H9 (cell line): ENCODE measurements around the gene CAB39. TPM values are rescaled to one million over a fixed set of nuclear protein-coding genes. Genes with fewer than 3 reads are reported as not detected.

Experiments
- DNase-seq: peaks from one replicate; pipeline ENCODE4 v3.0.0-alpha.2; 2017
- H2AFZ ChIP-seq: one replicate; pipeline ENCODE4 v1.6.1; 2013; ENCODE audit warnings: mild to moderate bottlenecking, low read length, control low read depth, moderate library complexity
- H2AK5ac ChIP-seq: 2 replicates; pipeline ENCODE4 v1.6.1; 2013; ENCODE audit warnings: low read length, control low read depth, mixed read lengths; ENCODE audit not compliant: insufficient read length
- H2BK120ac ChIP-seq: one replicate; pipeline ENCODE4 v1.6.1; 2013; ENCODE audit warnings: low read depth, mild to moderate bottlenecking, low read length, control low read depth, inconsistent platforms; ENCODE audit not compliant: poor library complexity, severe bottlenecking
- H2BK12ac ChIP-seq: 2 replicates; pipeline ENCODE4 v1.6.1; 2013; ENCODE audit warnings: low read length, control low read depth, mixed read lengths, low read depth; ENCODE audit not compliant: insufficient read length
- H2BK15ac ChIP-seq: 2 replicates; pipeline ENCODE4 v1.6.1; 2013; ENCODE audit warnings: low read depth, low read length, control low read depth
- H2BK20ac ChIP-seq: one replicate; pipeline ENCODE4 v1.6.1; 2013; ENCODE audit warnings: low read depth, mild to moderate bottlenecking, low read length, control low read depth, inconsistent platforms; ENCODE audit not compliant: poor library complexity, severe bottlenecking
- H2BK5ac ChIP-seq: 2 replicates; pipeline ENCODE4 v1.6.1; 2013; ENCODE audit warnings: low read length, control low read depth, mixed read lengths; ENCODE audit not compliant: insufficient read length
- H3K14ac ChIP-seq: 2 replicates; pipeline ENCODE4 v1.6.1; 2013; ENCODE audit warnings: low read length, control low read depth; ENCODE audit not compliant: insufficient read depth
- H3K18ac ChIP-seq: 2 replicates; pipeline ENCODE4 v1.6.1; 2013; ENCODE audit warnings: low read depth, mild to moderate bottlenecking, mixed read lengths, low read length, control low read depth; ENCODE audit not compliant: insufficient read length
- H3K23ac ChIP-seq: 2 replicates; pipeline ENCODE4 v1.6.1; 2013; ENCODE audit warnings: low read length, control low read depth, mixed read lengths, low read depth; ENCODE audit not compliant: insufficient read length
- H3K23me2 ChIP-seq: 2 replicates; pipeline ENCODE4 v1.6.1; 2013; ENCODE audit warnings: low read depth, mild to moderate bottlenecking, mixed read lengths, low read length, control low read depth; ENCODE audit not compliant: insufficient read length, poor library complexity, severe bottlenecking
- H3K27ac ChIP-seq: 2 replicates; pipeline ENCODE4 v1.5.1; 2013; ENCODE audit warnings: low read length, control low read depth, mixed read lengths, low read depth; ENCODE audit not compliant: insufficient read length
- H3K27me3 ChIP-seq: 2 replicates; pipeline ENCODE4 v1.6.1; 2013; ENCODE audit warnings: low read length, control low read depth, inconsistent platforms; ENCODE audit not compliant: insufficient read depth
- H3K4ac ChIP-seq: 2 replicates; pipeline ENCODE4 v1.6.1; 2013; ENCODE audit warnings: low read depth, mild to moderate bottlenecking, control low read depth, inconsistent platforms, low read length, moderate library complexity
- H3K4me1 ChIP-seq: 2 replicates; pipeline ENCODE4 v1.6.1; 2013; ENCODE audit warnings: low read length, control low read depth, inconsistent platforms; ENCODE audit not compliant: insufficient read depth
- H3K4me2 ChIP-seq: 2 replicates; pipeline ENCODE4 v1.6.1; 2013; ENCODE audit warnings: low read length, control low read depth, mixed read lengths; ENCODE audit not compliant: insufficient read length, insufficient read depth
- H3K56ac ChIP-seq: 2 replicates; pipeline ENCODE4 v1.6.1; 2013; ENCODE audit warnings: low read depth, mild to moderate bottlenecking, mixed read lengths, low read length, control low read depth; ENCODE audit not compliant: insufficient read length
- H3K79me1 ChIP-seq: 2 replicates; pipeline ENCODE4 v1.6.1; 2013; ENCODE audit warnings: low read depth, mild to moderate bottlenecking, moderate library complexity, low read length, control low read depth, inconsistent platforms; ENCODE audit not compliant: insufficient read depth, poor library complexity, severe bottlenecking
- H3K79me2 ChIP-seq: 2 replicates; pipeline ENCODE4 v1.6.1; 2013; ENCODE audit warnings: low read length, control low read depth, inconsistent platforms; ENCODE audit not compliant: insufficient read depth
- H3K9ac ChIP-seq: 2 replicates; pipeline ENCODE4 v1.6.1; 2013; ENCODE audit warnings: low read length, control low read depth, mixed read lengths; ENCODE audit not compliant: insufficient read length; ENCODE audit errors: extremely low read depth
- H3K9me3 ChIP-seq: one replicate; pipeline ENCODE4 v1.6.1; 2013; ENCODE audit warnings: low read depth, low read length, inconsistent platforms; ENCODE audit not compliant: control insufficient read depth
- H3T11ph ChIP-seq: one replicate; pipeline ENCODE4 v1.6.1; 2013; ENCODE audit warnings: mild to moderate bottlenecking, low read length, control low read depth, inconsistent platforms
- H4K20me1 ChIP-seq: one replicate; pipeline ENCODE4 v1.6.1; 2013; ENCODE audit not compliant: control insufficient read depth, insufficient read length, insufficient read depth
- H4K5ac ChIP-seq: 2 replicates; pipeline ENCODE4 v1.6.1; 2013; ENCODE audit warnings: low read depth, mild to moderate bottlenecking, mixed read lengths, low read length, control low read depth; ENCODE audit not compliant: insufficient read length
- H4K8ac ChIP-seq: replicated peaks from 2 replicates; pipeline ENCODE4 v1.6.1; 2013; ENCODE audit warnings: low read length, control low read depth, mixed read lengths, low read depth; ENCODE audit not compliant: insufficient read length
- H4K91ac ChIP-seq: 2 replicates; pipeline ENCODE4 v1.6.1; 2013; ENCODE audit warnings: low read depth, mild to moderate bottlenecking, moderate library complexity, mixed read lengths, low read length, control low read depth; ENCODE audit not compliant: insufficient read length
- H3K27ac Mint-ChIP-seq, 3 experiments: 2 replicates in 2 of 3; 3 replicates in 1 of 3; pipeline ENCODE4 v1.8.0; 2020 to 2021; ENCODE audit warnings: mixed read lengths in 3 of 3, mild to moderate bottlenecking in 1 of 3, moderate library complexity in 1 of 3
- H3K27me3 Mint-ChIP-seq: 2 replicates; pipeline ENCODE4 v1.8.0; 2021; ENCODE audit warnings: low read depth, mild to moderate bottlenecking, moderate library complexity, mixed read lengths
- H3K36me3 Mint-ChIP-seq, 3 experiments: 2 replicates in 2 of 3; 3 replicates in 1 of 3; pipeline ENCODE4 v1.8.0; 2020 to 2021; ENCODE audit warnings: low read depth in 3 of 3, mixed read lengths in 3 of 3; ENCODE audit not compliant: insufficient read depth in 1 of 3
- H3K4me1 Mint-ChIP-seq, 2 experiments: 2 replicates each; pipeline ENCODE4 v1.8.0; 2020; ENCODE audit warnings: mixed read lengths in 2 of 2
- H3K4me3 Mint-ChIP-seq, 2 experiments: 2 replicates in 1 of 2; 3 replicates in 1 of 2; pipeline ENCODE4 v1.8.0; 2020 to 2021; ENCODE audit warnings: mild to moderate bottlenecking in 2 of 2, mixed read lengths in 2 of 2, moderate library complexity in 1 of 2
- H3K9me3 Mint-ChIP-seq, 2 experiments: 2 replicates in 1 of 2; 3 replicates in 1 of 2; pipeline ENCODE4 v1.8.0; 2020; ENCODE audit warnings: mild to moderate bottlenecking in 2 of 2, mixed read lengths in 2 of 2, moderate library complexity in 1 of 2
- WGBS: extraction: QIAGEN DNeasy Blood & Tissue Kit; methylation state at CpG from one replicate; pipeline ENCODE4 v1.1.7; 2013; ENCODE audit warnings: missing lambda C conversion rate, low lambda C conversion rate, mixed read lengths; ENCODE audit not compliant: insufficient read length; ENCODE audit errors: extremely low coverage; 5-methylcytosine and 5-hydroxymethylcytosine counted together
- total RNA-seq: library from RNA; stranded (reverse); gene quantifications from 2 replicates; pipeline ENCODE4 v1.2.1, GENCODE V29; 2021
- TF ChIP-seq, protein P1 (sequence below): fragments of 200-600 bp; sonication (generic); conservative IDR thresholded peaks from 3 replicates; pipeline ENCODE4 v1.8.0; 2021; ENCODE audit warnings: antibody characterized with exemption, mild to moderate bottlenecking

CAB39 gene
- total RNA-seq, 1 experiment from 2014 or later: 42.7 TPM

DNA sequence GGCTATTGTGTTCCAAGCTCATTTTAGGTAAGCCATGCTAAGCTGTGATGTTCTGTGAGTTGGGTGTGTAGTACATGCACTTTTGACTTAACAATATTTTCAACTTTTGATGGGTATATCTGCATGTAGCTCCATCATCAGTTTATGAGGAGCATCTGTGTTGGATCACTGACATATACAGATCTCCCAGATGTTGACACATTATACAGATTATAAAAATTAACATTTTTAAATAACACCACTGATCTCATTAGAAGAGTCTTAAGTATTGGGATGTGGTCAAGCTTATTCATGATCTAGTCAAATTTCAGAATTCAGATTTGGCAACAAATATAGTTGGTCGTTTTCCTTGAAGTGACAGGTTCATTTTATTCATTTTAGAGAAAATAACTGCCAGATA lies 51.7 kb downstream of the CAB39 start:
- no peak overlapping the region for H3K23ac ChIP-seq
- H3K79me1 ChIP-seq: no peaks in the 10 kb centered on the region
- H4K5ac ChIP-seq: no peak overlapping the region
- H3K4me1 Mint-ChIP-seq: peaks cover 12% of the 10 kb centered on the region in 2 experiments
- H3K14ac ChIP-seq: no peak overlapping the region
- H4K20me1 ChIP-seq: no peaks in the 10 kb centered on the region
- no peak overlapping the region for H3K4me2 ChIP-seq
- no peak overlapping the region for H2AK5ac ChIP-seq
- peaks cover 8 to 19% (median 15%) of the 10 kb centered on the region in 3 experiments; a peak in 5 of 7 replicates for H3K36me3 Mint-ChIP-seq
- H3K9me3 Mint-ChIP-seq: no peaks in the 10 kb centered on the region
- H3K9me3 ChIP-seq: no peaks in the 10 kb centered on the region
- no peak overlapping the region for H3K27ac ChIP-seq
- H2AFZ ChIP-seq: no peak overlapping the region
- no peak overlapping the region for H3K4me3 Mint-ChIP-seq
- no peak overlapping the region for H3T11ph ChIP-seq
- H3K79me2 ChIP-seq: no peaks in the 10 kb centered on the region
- no peak overlapping the region for H3K27ac Mint-ChIP-seq
- DNase-seq: no peak
- no peak overlapping the region for H3K9ac ChIP-seq
- no peaks in the 10 kb centered on the region for H3K27me3 ChIP-seq
- TF ChIP-seq, protein P1, sequence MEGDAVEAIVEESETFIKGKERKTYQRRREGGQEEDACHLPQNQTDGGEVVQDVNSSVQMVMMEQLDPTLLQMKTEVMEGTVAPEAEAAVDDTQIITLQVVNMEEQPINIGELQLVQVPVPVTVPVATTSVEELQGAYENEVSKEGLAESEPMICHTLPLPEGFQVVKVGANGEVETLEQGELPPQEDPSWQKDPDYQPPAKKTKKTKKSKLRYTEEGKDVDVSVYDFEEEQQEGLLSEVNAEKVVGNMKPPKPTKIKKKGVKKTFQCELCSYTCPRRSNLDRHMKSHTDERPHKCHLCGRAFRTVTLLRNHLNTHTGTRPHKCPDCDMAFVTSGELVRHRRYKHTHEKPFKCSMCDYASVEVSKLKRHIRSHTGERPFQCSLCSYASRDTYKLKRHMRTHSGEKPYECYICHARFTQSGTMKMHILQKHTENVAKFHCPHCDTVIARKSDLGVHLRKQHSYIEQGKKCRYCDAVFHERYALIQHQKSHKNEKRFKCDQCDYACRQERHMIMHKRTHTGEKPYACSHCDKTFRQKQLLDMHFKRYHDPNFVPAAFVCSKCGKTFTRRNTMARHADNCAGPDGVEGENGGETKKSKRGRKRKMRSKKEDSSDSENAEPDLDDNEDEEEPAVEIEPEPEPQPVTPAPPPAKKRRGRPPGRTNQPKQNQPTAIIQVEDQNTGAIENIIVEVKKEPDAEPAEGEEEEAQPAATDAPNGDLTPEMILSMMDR: no peak
- H3K4ac ChIP-seq: no peak overlapping the region
- no peak overlapping the region for H2BK12ac ChIP-seq
- H4K8ac ChIP-seq: no peak overlapping the region
- no peak overlapping the region for H3K18ac ChIP-seq
- no peak overlapping the region for H2BK5ac ChIP-seq
- H2BK20ac ChIP-seq: no peak overlapping the region
- no peak overlapping the region for H2BK120ac ChIP-seq
- no peak overlapping the region for H4K91ac ChIP-seq
- peaks cover 8% of the 10 kb centered on the region for H3K4me1 ChIP-seq
- H2BK15ac ChIP-seq: no peak overlapping the region
- no peaks in the 10 kb centered on the region for H3K23me2 ChIP-seq
- no peaks in the 10 kb centered on the region for H3K27me3 Mint-ChIP-seq
- no CpG with 5 or more reads among the region's 1 CpG for WGBS
- H3K56ac ChIP-seq: no peak overlapping the region
